ENCODE results near the gene AGA.

GRCh38 chr4:177411996-177412395, 30.2 kb downstream of the AGA start:
- no peak for TF ChIP-seq CTCF (IDR thresholded peaks at IDR 0.05 in 8 of 11, conservative IDR thresholded peaks at IDR 0.05 in 3 of 11)
- TF ChIP-seq POLR2A (IDR thresholded peaks at IDR 0.05): no peak
